Activated T-helper 1 cell treated with anti-CD3 and anti-CD28 coated beads, Interleukin-12 subunit alpha, Interleukin-12 subunit beta, Interleukin-2, Interleukin-4 antibody, amounts not matched to agents 30 ng/mL and 10 ng/mL and 1 ng/mL, durations not matched to agents 14 hours and 24 hours and 36 hours (primary cell): Measurements from ENCODE around the gene USHBP1. TPM values are rescaled to one million over a fixed set of nuclear protein-coding genes. Genes with fewer than 3 reads are reported as not detected.

Experiments
- DNase-seq: peaks from one replicate; pipeline ENCODE4 v3.0.0; 2021; ENCODE audit warnings: low spot score
- H3K27ac Mint-ChIP-seq: one replicate; pipeline ENCODE4 v1.8.0; 2021; ENCODE audit warnings: mild to moderate bottlenecking, mixed read lengths
- H3K27me3 Mint-ChIP-seq: one replicate; pipeline ENCODE4 v1.8.0; 2022; ENCODE audit warnings: mild to moderate bottlenecking, moderate library complexity, mixed read lengths; ENCODE audit not compliant: insufficient read depth
- H3K36me3 Mint-ChIP-seq: one replicate; pipeline ENCODE4 v1.8.0; 2021; ENCODE audit warnings: low read depth, mixed read lengths
- H3K4me1 Mint-ChIP-seq: one replicate; pipeline ENCODE4 v1.8.0; 2021; ENCODE audit warnings: low read depth, mixed read lengths
- H3K4me3 Mint-ChIP-seq: one replicate; pipeline ENCODE4 v1.8.0; 2021; ENCODE audit warnings: mild to moderate bottlenecking, moderate library complexity, mixed read lengths
- H3K9me3 Mint-ChIP-seq: one replicate; pipeline ENCODE4 v1.8.0; 2021; ENCODE audit warnings: mixed read lengths
- intact Hi-C: fragments of 100-400 bp; cut with micrococcal nuclease; formaldehyde crosslinking; loops from one replicate; pipeline ENCODE4 v1.15.1; 2024
- total RNA-seq: library from RNA; stranded (reverse); gene quantifications from 2 replicates; pipeline ENCODE4 v1.2.3, GENCODE V29; 2022

Gene USHBP1
- total RNA-seq, 1 donor from 2014 or later = 0.26 TPM

DNA sequence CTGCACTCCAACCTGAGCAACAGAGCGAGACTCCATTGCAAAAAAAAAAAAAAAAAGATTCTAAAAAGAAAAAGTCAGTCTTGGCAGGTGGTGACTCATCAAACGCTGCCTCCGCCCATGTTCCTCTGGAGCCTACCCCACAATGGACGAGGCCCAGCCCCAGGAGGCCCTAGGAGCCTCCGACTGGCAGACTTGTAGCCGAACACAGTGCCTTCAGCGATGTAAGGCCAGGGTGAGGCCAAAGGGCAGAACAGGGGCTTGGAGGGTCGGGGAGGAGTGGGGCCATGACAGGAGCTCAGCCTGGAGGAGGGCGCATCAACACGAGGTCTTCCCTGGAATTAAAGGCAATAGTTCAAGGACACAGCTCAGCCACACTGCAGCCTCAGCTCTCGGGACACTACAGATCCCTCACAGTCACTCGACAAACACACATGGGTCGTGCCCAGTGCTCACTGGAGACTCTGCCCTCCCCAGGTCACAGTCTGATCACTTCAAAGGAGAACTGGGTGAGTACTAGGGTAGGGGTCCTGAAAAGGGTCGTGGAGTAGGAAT lies 44.3 kb downstream of the USHBP1 start:
- no peak overlapping the region for H3K4me3 Mint-ChIP-seq
- DNase-seq = no peak
- peaks cover under 1% of the 10 kb centered on the region for H3K4me1 Mint-ChIP-seq
- no peaks in the 10 kb centered on the region for H3K27me3 Mint-ChIP-seq
- intact Hi-C loops = no loop called here
- no peak overlapping the region for H3K27ac Mint-ChIP-seq
- H3K9me3 Mint-ChIP-seq = no peaks in the 10 kb centered on the region
- H3K36me3 Mint-ChIP-seq = peaks cover 22% of the 10 kb centered on the region

DNA sequence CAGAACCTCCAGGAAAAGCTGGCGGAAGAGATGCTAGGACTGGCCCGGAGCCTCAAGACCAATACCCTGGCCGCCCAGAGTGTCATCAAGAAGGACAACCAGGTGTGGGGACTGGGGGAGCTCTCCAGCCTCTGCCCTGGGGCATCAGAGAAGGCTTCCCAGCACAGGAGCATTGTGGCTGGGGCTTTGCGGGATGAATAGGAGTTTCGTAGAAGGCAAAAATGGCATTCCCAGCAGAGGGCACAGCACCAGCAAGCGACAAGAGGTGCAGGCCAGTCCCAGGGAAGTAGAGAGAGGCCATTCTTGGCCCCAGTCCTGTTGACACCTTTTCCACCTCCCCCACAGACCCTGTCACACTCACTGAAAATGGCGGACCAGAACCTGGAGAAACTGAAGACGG lies 45.3 kb downstream of the USHBP1 start:
- Mint-ChIP-seq H3K36me3 (peaks cover 29% of the 10 kb centered on the region), H3K27me3 (no peaks in the 10 kb centered on the region), H3K27ac (no peak overlapping the region), H3K4me1 (peaks cover 10% of the 10 kb centered on the region), H3K9me3 (no peaks in the 10 kb centered on the region), H3K4me3 (no peak overlapping the region)
- DNase-seq = no peak
- intact Hi-C loops = no loop called here

GRCh38 chr19:17216058-17216670 lies 48.4 kb downstream of the USHBP1 start:
- Mint-ChIP-seq H3K4me3 (peak overlapping the region; percentile 91), H3K9me3 (no peaks in the 10 kb centered on the region), H3K27ac (no peak overlapping the region), H3K4me1 (peaks cover 11% of the 10 kb centered on the region), H3K36me3 (peaks cover 35% of the 10 kb centered on the region), H3K27me3 (no peaks in the 10 kb centered on the region)
- intact Hi-C loops = no loop called here
- no peak for DNase-seq

- Mint-ChIP-seq H3K4me1 (peaks cover 11% of the 10 kb centered on the region), H3K4me3 (peak within 1 kb of the TSS; percentile 91), H3K36me3 (peaks cover 35% of the 10 kb centered on the region), H3K9me3 (no peaks in the 10 kb centered on the region), H3K27ac (peak within 1 kb of the TSS; percentile 99), H3K27me3 (no peaks in the 10 kb centered on the region)
- intact Hi-C loops = loop anchor here (1.0 kb wide), 5 partner anchors 11 to 140 kb away; partner anchors contain the start of genes BABAM1, DDA1, HAUS8 and MYO9B
- DNase-seq = peak; percentile 82
Measured at GRCh38 chr19:17215127-17215971, 49.2 kb downstream of the USHBP1 start, which contains the start of gene USE1. Gene USE1 (plus strand): TSS chr19:17215357. CDS start chr19:17215406, 49 bp downstream.

GRCh38 chr19:17214508-17215126 lies 49.9 kb downstream of the USHBP1 start:
- Mint-ChIP-seq H3K9me3 (no peaks in the 10 kb centered on the region), H3K4me3 (peak overlapping the region; percentile 91), H3K27me3 (no peaks in the 10 kb centered on the region), H3K36me3 (peaks cover 34% of the 10 kb centered on the region), H3K27ac (peak overlapping the region; percentile 99), H3K4me1 (peaks cover 11% of the 10 kb centered on the region)
- intact Hi-C loops = loop anchor here (1.0 kb wide), 5 partner anchors 12 to 139 kb away; partner anchors contain the start of genes BABAM1, DDA1, HAUS8 and MYO9B
- DNase-seq = no peak

- Mint-ChIP-seq H3K36me3 (peaks cover 35% of the 10 kb centered on the region), H3K27me3 (no peaks in the 10 kb centered on the region), H3K4me3 (no peak overlapping the region), H3K27ac (no peak overlapping the region), H3K9me3 (no peaks in the 10 kb centered on the region), H3K4me1 (peaks cover 19% of the 10 kb centered on the region)
- no peak for DNase-seq
- intact Hi-C loops = no loop called here
Measured at GRCh38 chr19:17213334-17213733, 51.2 kb downstream of the USHBP1 start.

DNA sequence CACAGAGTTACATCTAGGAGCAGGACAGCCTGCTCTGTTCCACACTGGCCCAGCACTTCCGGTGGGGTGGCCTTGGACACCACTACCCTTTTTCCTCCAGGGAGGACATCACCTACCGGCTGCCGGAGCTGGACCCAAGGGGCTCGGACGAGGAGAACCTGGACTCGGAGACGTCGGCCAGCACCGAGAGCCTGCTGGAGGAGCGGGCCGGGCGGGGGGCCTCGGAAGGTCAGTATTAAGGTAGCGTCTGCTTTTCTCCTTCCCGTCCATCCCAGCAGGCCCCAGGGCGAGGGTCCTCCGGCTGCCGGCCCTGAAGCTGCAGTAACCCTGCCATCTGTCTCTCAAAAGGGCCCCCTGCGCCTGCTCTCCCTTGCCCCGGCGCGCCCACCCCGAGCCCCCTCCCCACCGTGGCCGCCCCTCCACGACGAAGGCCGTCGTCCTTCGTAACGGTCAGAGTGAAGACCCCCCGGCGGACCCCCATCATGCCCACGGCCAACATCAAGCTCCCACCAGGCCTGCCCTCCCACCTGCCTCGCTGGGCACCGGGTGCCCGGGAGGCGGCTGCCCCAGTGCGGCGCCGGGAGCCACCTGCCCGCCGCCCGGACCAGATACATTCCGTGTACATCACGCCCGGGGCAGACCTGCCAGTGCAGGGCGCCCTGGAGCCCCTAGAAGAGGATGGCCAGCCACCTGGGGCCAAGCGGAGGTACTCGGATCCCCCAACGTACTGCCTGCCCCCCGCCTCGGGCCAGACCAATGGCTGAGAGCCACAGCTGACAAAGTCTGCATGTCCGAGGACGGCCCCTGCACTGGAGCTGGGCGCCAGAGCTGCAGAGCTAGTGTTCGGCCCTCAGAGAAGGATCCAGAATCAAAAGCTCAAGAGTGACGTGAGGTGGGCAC lies 52.7 kb downstream of the USHBP1 start:
- Mint-ChIP-seq H3K9me3 (no peaks in the 10 kb centered on the region), H3K27me3 (no peaks in the 10 kb centered on the region), H3K4me3 (no peak overlapping the region), H3K27ac (no peak overlapping the region), H3K36me3 (peaks cover 29% of the 10 kb centered on the region), H3K4me1 (peaks cover 19% of the 10 kb centered on the region)
- intact Hi-C loops = no loop called here
- no peak for DNase-seq

GRCh38 chr19:17210296-17210695 lies 54.2 kb downstream of the USHBP1 start:
- DNase-seq = no peak
- intact Hi-C loops = no loop called here
- Mint-ChIP-seq H3K4me3 (no peak overlapping the region), H3K27me3 (no peaks in the 10 kb centered on the region), H3K4me1 (peaks cover 19% of the 10 kb centered on the region), H3K27ac (no peak overlapping the region), H3K36me3 (peaks cover 27% of the 10 kb centered on the region), H3K9me3 (no peaks in the 10 kb centered on the region)

DNA sequence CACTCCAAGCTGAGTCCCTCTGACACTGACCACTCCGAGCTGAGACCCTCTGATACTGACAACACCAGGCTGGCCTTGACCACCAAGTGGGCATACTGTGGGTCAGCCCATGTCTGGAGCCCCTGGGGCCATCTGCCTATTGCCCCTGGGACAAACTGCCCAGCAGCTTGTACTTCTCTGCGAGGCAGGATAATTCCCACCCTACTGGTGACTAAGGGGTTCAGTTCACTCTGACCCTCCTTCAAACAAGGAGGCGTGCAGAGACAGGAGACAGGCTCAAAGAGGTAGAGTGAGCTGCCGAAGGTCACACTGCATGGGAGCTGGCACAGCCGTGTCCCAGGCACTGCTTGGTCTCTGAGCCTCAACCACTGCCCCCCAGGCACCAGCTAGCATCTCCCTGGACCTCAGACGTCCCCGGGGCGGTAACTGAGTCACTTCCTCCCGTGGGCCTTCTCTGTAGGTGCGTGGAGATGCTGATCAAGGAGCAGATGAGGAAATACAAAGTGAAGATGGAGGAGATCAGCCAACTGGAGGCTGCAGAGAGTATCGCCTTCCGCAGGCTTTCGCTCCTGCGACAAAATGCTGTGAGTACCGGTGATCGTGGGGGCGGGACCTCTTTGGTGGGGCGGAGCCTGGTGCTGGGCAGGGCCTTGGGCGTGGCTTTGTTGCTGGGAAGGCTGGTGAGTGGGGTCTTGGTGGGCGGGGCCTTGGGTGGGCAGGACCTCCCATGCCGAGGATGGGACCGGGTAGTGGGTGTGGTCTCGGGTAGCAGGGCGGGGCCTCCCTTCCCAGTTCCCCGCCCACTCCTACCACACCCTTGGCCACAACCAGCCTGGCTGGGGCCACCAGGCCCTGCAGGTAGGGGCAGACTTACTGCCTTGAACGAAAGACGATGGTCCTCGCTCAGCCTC lies 55.2 kb downstream of the USHBP1 start:
- H3K27ac Mint-ChIP-seq = peak overlapping the region; percentile 70
- H3K36me3 Mint-ChIP-seq = peaks cover 24% of the 10 kb centered on the region
- no peaks in the 10 kb centered on the region for H3K27me3 Mint-ChIP-seq

DNA sequence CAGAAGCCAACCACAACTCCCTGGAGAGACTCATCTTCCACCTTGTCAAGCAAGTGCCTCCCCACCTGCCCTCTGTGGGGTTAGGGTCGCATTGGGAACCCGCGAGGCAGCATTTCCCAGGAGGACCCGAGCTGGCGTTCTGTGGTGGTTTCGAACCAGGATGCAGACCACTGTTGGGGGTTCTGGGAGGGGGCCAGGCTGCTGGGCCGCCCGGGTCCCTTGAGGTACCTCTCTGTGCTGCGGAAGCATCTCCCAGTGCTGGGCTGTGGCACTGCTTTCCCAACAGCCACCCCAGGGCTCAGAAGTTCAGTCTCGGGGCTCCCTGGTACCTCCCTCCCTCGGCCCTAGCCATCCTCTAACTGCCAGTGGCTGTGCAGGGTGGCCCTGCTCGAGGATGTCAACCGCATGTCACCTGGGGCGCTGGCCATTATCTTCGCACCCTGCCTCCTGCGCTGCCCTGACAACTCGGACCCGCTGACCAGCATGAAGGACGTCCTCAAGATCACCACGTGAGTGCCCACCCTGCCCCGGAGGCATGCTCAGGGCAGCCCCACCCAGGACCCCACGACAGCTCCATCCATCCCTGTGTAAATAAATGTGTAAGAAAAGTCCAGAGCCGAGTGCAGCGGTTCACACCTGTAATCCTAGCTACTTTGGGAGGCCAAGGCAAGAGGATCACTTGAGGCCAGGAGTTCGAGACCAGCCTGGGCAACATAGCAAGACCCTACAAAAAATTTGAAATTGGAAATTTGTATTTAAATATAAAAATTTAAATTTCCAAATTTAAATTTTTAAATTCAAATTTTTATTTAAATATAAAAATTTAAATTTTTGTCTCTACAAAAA lies 57.6 kb downstream of the USHBP1 start:
- no peak for DNase-seq
- intact Hi-C loops = no loop called here
- no peaks in the 10 kb centered on the region for H3K9me3 Mint-ChIP-seq
- H3K4me1 Mint-ChIP-seq = peaks cover 8% of the 10 kb centered on the region
- no peaks in the 10 kb centered on the region for H3K27me3 Mint-ChIP-seq
- H3K36me3 Mint-ChIP-seq = peaks cover 34% of the 10 kb centered on the region
- no peak overlapping the region for H3K4me3 Mint-ChIP-seq
- no peak overlapping the region for H3K27ac Mint-ChIP-seq

More for the DNA sequence above, 55.2 kb downstream of the USHBP1 start:
- Mint-ChIP-seq H3K9me3 (no peaks in the 10 kb centered on the region), H3K4me1 (peaks cover 10% of the 10 kb centered on the region), H3K4me3 (no peak overlapping the region)
- DNase-seq = peak; percentile 23
- intact Hi-C loops = no loop called here
